ENCODE measurements around the gene COLEC12. TPM values are rescaled to one million over a fixed set of nuclear protein-coding genes. Genes with fewer than 3 reads are reported as not detected.

Gene COLEC12
- polyA plus RNA-seq, 4 donors: 0.22 to 5.4 (median 2.0) TPM

DNA sequence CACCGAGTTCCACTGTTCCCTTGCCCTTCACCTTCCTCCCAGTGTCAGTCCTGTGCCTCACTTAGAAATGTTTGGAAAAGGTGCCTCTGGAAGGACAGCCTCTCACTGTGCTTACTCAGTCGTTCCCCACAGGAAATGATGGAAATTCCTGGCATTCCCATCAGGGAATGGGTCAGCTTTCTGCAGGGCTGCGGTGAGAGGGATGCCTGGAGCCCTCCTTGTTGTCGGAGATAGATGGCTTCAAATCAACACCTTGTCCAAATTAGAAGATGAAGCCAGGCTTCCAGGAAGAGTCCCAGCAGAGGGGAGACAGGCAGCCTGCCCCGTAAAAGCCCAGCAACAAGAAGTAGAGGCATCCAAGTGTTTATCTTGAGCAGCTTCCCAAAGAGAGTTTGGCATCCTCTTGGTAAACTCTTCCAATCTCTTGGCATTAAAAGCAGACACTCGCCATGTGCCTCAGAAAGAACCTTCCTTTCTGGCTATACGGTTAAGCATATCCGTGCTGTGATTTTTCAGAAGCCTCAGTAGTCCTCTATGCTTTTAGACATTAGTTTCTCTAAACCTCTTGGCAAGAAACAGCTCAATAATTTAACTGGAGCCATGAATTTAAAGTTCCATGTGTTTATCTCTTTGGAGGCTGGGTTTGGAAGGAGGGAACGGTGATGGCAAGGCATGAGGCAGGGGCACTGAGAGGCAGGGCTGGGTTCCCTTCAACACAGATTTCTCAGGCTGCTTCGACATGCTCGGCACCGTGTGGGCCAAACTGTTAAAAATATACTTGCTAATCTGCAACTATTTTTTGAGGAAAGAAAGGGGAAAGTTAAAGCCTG lies 25.1 kb downstream of the COLEC12 start:
- H3K4me3 ChIP-seq (ENCODE audit: low read depth in 1 of 3, low read length in 3 of 3): no peak overlapping the region
- 52 to 64% (median 58%) methylated on average over 12 of the region's 12 CpGs for WGBS, 3 donors
- peaks cover 0 to 9% (median 0%) of the 10 kb centered on the region in 3 donors for H3K4me1 ChIP-seq (ENCODE audit: control insufficient read depth in 3 of 3, insufficient read depth in 2 of 3, low read depth in 1 of 3, low read length in 2 of 3)
- H3K9me3 ChIP-seq (ENCODE audit: control insufficient read depth in 2 of 2, insufficient read depth in 1 of 2, low read depth in 1 of 2, low read length in 1 of 2): no peaks in the 10 kb centered on the region
- no peaks in the 10 kb centered on the region for H3K27me3 ChIP-seq (ENCODE audit: control insufficient read depth in 3 of 3, insufficient read depth in 3 of 3, low read length in 3 of 3)
- peak overlapping the region in 2 of 3 donors; percentile 49 to 59 for H3K27ac ChIP-seq (ENCODE audit: low read depth in 1 of 3, low read length in 2 of 3)
- H3K36me3 ChIP-seq (ENCODE audit: control insufficient read depth in 3 of 3, insufficient read depth in 2 of 3, low read depth in 1 of 3, low read length in 3 of 3): peaks cover 0 to 2% (median 0%) of the 10 kb centered on the region in 3 donors
- DNase-seq (no peak), FAIRE-seq (no peak)

DNA sequence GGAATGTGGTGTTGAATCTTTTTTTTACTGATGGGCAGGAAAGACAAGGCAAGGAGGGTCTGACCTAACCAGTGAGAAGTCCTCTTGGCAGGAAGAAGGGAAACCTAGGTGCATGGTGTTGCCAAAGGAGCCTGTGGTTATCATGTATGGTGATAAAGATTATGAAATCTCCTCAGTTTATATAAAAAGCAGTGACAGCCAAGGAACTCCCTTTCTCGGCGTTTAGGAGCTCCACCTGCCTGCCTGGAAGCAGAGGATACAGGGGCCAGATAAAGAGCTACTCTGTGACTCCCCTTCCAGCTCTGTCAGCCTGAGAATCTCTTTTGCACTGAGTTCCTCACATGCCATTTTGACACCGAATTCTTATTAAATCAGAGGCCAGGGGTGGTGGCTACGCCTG lies 26.1 kb downstream of the COLEC12 start:
- FAIRE-seq: no peak
- H3K27me3 ChIP-seq (ENCODE audit: control insufficient read depth in 3 of 3, insufficient read depth in 3 of 3, low read length in 3 of 3): no peaks in the 10 kb centered on the region
- WGBS, 3 donors: 39 to 67% (median 61%) methylated on average over 4 of the region's 4 CpGs
- H3K36me3 ChIP-seq (ENCODE audit: control insufficient read depth in 3 of 3, insufficient read depth in 2 of 3, low read depth in 1 of 3, low read length in 3 of 3): no peaks in the 10 kb centered on the region
- no peak for DNase-seq
- no peak overlapping the region for H3K4me3 ChIP-seq (ENCODE audit: low read depth in 1 of 3, low read length in 3 of 3)
- peaks cover 0 to 5% (median 0%) of the 10 kb centered on the region in 3 donors for H3K4me1 ChIP-seq (ENCODE audit: control insufficient read depth in 3 of 3, insufficient read depth in 2 of 3, low read depth in 1 of 3, low read length in 2 of 3)
- no peaks in the 10 kb centered on the region for H3K9me3 ChIP-seq (ENCODE audit: control insufficient read depth in 2 of 2, insufficient read depth in 1 of 2, low read depth in 1 of 2, low read length in 1 of 2)
- no peak overlapping the region for H3K27ac ChIP-seq (ENCODE audit: low read depth in 1 of 3, low read length in 2 of 3)

DNA sequence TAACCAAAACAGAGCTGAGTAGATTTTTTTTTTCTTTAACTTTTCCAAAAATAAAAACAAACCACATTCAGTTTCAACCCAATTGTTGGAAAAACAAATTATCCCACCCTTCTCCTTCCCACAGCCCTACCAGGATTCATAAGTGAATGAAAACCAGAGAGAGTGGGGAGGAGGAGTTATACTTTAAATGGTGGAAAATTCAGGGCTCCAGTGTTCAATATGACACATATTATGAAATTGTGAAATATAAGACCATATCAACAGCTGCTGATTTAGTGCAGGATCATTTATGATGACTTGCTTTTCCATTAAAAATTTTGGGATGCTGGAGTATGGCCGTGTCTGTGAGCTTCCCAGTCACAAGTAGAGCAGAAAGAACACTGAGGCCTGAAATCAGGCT lies 26.7 kb downstream of the COLEC12 start:
- H3K27ac ChIP-seq (ENCODE audit: low read depth in 1 of 3, low read length in 2 of 3): no peak overlapping the region
- no peaks in the 10 kb centered on the region for H3K9me3 ChIP-seq (ENCODE audit: control insufficient read depth in 2 of 2, insufficient read depth in 1 of 2, low read depth in 1 of 2, low read length in 1 of 2)
- no peaks in the 10 kb centered on the region for H3K4me1 ChIP-seq (ENCODE audit: control insufficient read depth in 3 of 3, insufficient read depth in 2 of 3, low read depth in 1 of 3, low read length in 2 of 3)
- 64 to 74% (median 64%) methylated on average over 1 of the region's 1 CpG for WGBS, 3 donors
- no peak overlapping the region for H3K4me3 ChIP-seq (ENCODE audit: low read depth in 1 of 3, low read length in 3 of 3)
- DNase-seq (no peak), FAIRE-seq (no peak)
- no peaks in the 10 kb centered on the region for H3K36me3 ChIP-seq (ENCODE audit: control insufficient read depth in 3 of 3, insufficient read depth in 2 of 3, low read depth in 1 of 3, low read length in 3 of 3)
- no peaks in the 10 kb centered on the region for H3K27me3 ChIP-seq (ENCODE audit: control insufficient read depth in 3 of 3, insufficient read depth in 3 of 3, low read length in 3 of 3)

DNA sequence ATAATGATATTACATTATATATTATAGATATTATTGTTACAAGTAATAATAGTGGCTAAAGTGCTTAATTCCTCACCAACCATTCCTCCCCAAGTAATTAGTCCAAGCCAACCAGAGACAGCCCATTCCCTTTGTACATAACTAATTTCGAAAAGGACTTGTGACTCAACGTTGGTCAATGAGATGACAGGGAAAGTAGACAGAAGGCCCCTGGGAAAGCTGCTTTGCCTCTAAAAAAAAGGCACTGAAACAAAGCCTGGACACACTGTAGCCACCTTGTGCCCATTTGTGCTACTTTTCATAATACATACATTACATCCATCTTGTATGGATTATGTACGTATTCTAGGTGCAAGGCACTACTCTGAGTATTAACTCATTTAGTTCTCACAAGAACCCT lies 28.8 kb downstream of the COLEC12 start:
- Histone ChIP-seq H3K4me3 (ENCODE audit: low read depth in 1 of 3, low read length in 3 of 3) (no peak overlapping the region), H3K36me3 (ENCODE audit: control insufficient read depth in 3 of 3, insufficient read depth in 2 of 3, low read depth in 1 of 3, low read length in 3 of 3) (no peaks in the 10 kb centered on the region), H3K4me1 (ENCODE audit: control insufficient read depth in 3 of 3, insufficient read depth in 2 of 3, low read depth in 1 of 3, low read length in 2 of 3) (no peaks in the 10 kb centered on the region), H3K27ac (ENCODE audit: low read depth in 1 of 3, low read length in 2 of 3) (no peak overlapping the region), H3K9me3 (ENCODE audit: control insufficient read depth in 2 of 2, insufficient read depth in 1 of 2, low read depth in 1 of 2, low read length in 1 of 2) (no peaks in the 10 kb centered on the region), H3K27me3 (ENCODE audit: control insufficient read depth in 3 of 3, insufficient read depth in 3 of 3, low read length in 3 of 3) (no peaks in the 10 kb centered on the region)
- WGBS, 3 donors: 81 to 85% (median 84%) methylated on average over 3 of the region's 3 CpGs
- FAIRE-seq (no peak), DNase-seq (no peak)

DNA sequence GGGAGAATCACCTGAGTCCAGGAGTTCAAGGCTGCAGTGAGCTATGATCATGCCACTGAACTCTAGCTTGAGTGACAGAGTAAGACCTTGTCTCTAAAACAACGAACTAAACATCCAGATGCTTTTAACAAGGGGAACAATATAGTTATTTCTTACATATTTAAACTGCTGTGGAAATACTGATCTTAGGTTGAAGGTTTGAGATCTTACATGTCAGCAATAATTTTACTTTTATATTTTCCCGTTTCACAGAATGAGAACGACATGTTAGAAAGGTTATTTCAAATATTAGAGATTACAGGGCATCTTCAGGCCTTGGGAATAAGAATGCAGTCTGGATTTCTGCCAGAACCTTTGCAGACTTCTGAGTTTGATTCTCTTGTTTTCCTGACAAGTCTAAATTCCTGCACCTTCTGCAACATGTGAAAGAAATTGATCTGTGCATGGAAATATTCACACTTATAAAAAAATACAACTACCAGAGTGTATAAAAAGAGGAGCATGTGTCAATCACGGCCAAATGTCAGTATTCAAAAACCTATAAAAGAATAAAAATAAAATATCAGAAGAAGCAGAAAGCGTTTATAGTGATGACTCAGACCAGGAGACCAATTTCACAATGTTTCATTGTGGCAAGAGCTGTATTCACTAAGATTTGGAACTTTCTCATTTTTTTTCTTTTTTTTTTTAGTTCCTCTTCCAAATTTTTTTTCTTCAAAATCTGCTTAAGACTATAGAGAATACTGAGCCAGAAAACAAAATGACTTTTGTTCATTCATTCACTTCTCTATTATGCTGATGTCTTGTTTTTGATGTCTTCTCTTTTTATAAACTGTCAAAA lies 29.6 kb downstream of the COLEC12 start:
- Histone ChIP-seq H3K4me1 (ENCODE audit: control insufficient read depth in 3 of 3, insufficient read depth in 2 of 3, low read depth in 1 of 3, low read length in 2 of 3) (no peaks in the 10 kb centered on the region), H3K4me3 (ENCODE audit: low read depth in 1 of 3, low read length in 3 of 3) (no peak overlapping the region), H3K27me3 (ENCODE audit: control insufficient read depth in 3 of 3, insufficient read depth in 3 of 3, low read length in 3 of 3) (no peaks in the 10 kb centered on the region), H3K9me3 (ENCODE audit: control insufficient read depth in 2 of 2, insufficient read depth in 1 of 2, low read depth in 1 of 2, low read length in 1 of 2) (no peaks in the 10 kb centered on the region), H3K27ac (ENCODE audit: low read depth in 1 of 3, low read length in 2 of 3) (no peak overlapping the region), H3K36me3 (ENCODE audit: control insufficient read depth in 3 of 3, insufficient read depth in 2 of 3, low read depth in 1 of 3, low read length in 3 of 3) (no peaks in the 10 kb centered on the region)
- FAIRE-seq: no peak
- DNase-seq: no peak
- 56 to 66% (median 58%) methylated on average over 5 of the region's 5 CpGs for WGBS, 3 donors

DNA sequence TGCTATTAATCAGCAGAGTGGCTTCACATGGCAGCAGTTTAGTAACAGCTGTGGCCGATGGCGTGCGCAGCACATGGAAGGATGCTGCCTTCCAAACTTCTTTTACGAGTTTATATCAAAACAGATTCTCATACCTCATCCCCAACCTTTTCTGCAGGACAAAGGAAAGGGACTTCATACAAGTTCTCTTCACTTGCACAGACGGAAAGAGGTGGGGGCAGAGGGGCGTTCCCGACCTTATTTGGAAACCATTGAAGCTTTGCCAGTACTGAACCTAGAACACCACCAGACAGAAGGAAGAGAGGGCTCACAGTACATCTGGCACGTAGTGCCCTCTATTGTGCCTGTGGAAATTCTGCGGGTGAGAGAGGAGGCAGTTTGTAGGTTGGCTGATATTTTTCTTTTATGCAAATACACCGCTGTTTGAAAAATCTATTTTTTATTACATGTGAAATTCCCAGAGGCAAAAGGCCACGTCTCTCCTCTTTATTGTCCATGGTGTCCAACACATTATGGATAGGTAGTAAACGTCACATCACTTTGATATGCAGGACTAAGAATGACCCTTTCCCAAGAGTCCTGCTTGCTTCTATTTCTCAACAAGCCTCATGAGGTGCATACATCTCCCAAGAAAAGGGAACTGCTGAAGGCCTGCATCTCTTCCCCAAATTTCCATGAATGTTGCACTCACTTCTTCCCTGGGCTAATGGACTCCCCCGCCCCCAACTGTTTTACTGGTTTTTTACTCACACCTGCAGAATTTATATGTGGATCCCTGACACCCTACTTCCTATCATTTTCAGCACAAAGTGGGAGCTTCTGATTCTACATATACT lies 31.3 kb downstream of the COLEC12 start:
- no peaks in the 10 kb centered on the region for H3K36me3 ChIP-seq (ENCODE audit: control insufficient read depth in 3 of 3, insufficient read depth in 2 of 3, low read depth in 1 of 3, low read length in 3 of 3)
- H3K4me1 ChIP-seq (ENCODE audit: control insufficient read depth in 3 of 3, insufficient read depth in 2 of 3, low read depth in 1 of 3, low read length in 2 of 3): no peaks in the 10 kb centered on the region
- H3K9me3 ChIP-seq (ENCODE audit: control insufficient read depth in 2 of 2, insufficient read depth in 1 of 2, low read depth in 1 of 2, low read length in 1 of 2): no peaks in the 10 kb centered on the region
- DNase-seq (no peak), FAIRE-seq (no peak)
- H3K4me3 ChIP-seq (ENCODE audit: low read depth in 1 of 3, low read length in 3 of 3): no peak overlapping the region
- 66 to 70% (median 70%) methylated on average over 13 of the region's 13 CpGs for WGBS, 3 donors
- no peak overlapping the region for H3K27ac ChIP-seq (ENCODE audit: low read depth in 1 of 3, low read length in 2 of 3)
- H3K27me3 ChIP-seq (ENCODE audit: control insufficient read depth in 3 of 3, insufficient read depth in 3 of 3, low read length in 3 of 3): peaks cover 0 to under 1% (median 0%) of the 10 kb centered on the region in 3 donors

DNA sequence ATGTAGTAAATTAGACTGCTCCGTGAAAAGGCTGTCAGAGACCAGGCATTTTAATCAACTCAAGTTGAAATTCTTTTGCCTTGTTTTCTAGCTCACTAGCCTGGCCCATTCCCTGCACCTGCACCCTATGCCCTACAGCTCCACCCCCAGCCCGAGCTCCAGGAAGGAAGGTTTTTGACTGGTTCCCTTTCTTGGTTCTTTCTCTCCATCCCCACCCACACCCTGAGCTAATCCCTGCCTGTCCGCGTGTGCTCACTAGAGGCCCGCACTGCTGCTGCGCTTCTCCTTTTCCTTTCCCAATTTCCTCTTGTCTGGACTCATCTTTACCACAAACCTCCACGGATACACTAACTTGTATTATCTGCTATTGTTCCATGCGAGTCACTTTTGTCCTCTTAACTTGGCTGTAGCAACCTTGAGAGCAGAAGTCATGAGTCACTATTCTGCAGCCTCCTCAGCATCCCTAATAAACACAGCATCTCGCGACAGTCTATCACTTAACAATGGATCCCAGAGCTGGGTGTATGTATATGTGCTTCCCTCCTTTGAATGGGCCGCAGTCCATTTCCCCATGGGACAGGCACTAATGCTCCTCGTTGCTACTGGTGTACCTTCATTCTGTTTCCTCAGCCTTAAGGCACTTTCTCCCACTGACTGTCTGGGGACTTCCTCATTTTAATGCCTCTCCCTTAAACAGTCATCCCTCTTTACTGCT lies 36.5 kb downstream of the COLEC12 start:
- H3K4me1 ChIP-seq (ENCODE audit: control insufficient read depth in 3 of 3, insufficient read depth in 2 of 3, low read depth in 1 of 3, low read length in 2 of 3): no peaks in the 10 kb centered on the region
- DNase-seq: no peak
- H3K9me3 ChIP-seq (ENCODE audit: control insufficient read depth in 2 of 2, insufficient read depth in 1 of 2, low read depth in 1 of 2, low read length in 1 of 2): no peaks in the 10 kb centered on the region
- H3K36me3 ChIP-seq (ENCODE audit: control insufficient read depth in 3 of 3, insufficient read depth in 2 of 3, low read depth in 1 of 3, low read length in 3 of 3): no peaks in the 10 kb centered on the region
- FAIRE-seq: no peak
- WGBS, 3 donors: 55 to 59% (median 56%) methylated on average over 12 of the region's 12 CpGs
- H3K27me3 ChIP-seq (ENCODE audit: control insufficient read depth in 3 of 3, insufficient read depth in 3 of 3, low read length in 3 of 3): peaks cover 0 to 4% (median 2%) of the 10 kb centered on the region in 3 donors
- no peak overlapping the region for H3K4me3 ChIP-seq (ENCODE audit: low read depth in 1 of 3, low read length in 3 of 3)
- H3K27ac ChIP-seq (ENCODE audit: low read depth in 1 of 3, low read length in 2 of 3): no peak overlapping the region

Measured in small intestine (tissue), 7 donors.